ENCODE measurements around the gene TJP1.
"Not testable (repeated sequence)": the region's sequence is repeated elsewhere in the genome, so short reads cannot be mapped to it uniquely, and the experiment has no call there.

The TJP1 gene

DNA sequence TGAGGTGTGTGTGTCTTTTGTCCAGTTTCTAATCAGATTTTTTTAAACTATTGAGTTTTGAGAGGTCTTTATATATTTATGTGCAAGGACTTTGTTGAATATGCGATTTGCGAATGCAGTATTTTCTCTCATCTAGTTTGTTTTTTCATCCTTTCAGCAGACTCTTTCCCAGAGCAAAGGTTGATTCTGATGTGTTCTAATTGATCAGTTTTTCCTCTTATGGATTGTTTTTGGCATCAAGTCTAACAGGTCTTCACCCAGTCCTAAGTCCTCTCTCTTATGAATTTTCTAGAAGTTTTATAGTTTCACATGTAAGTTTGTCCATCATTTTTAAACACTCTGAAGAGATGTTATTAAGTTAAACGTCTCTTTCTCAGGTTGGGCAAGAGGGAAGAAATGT is 17.8 kb upstream of the TJP1 start:
- no peak for DNase-seq (ENCODE audit: low read depth in 1 of 2, low spot score in 1 of 2)

DNA sequence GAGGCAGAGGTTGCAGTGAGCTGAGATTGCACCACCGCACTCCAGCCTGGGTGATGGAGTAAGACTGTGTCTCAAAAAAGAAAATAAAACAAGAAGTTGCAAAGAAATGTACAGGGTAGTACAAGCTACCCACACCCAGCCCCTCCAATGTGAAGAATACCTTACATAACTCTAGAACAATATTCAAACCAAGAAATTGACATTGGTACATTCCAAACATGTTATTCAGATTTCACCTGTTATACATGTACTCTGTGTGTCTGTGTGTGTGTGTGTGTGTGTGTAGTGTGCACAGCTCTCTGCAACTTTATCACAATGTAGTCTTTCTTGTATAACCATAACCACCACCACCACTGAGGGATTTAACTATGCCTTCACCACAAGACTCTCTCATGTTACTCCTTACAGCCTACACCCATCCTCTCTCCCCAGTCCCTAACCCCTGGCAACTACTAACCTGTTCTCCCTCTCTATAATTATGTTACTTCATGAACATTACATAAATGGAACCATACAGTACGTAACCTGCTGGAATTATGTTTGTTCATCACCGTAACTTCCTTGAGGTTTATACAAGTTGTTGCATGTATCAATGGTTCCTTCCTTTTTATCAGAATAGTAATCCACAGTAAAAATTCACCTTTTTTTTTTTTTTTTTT is 16.2 kb upstream of the TJP1 start:
- DNase-seq (ENCODE audit: low read depth in 1 of 2, low spot score in 1 of 2), result no peak

DNA sequence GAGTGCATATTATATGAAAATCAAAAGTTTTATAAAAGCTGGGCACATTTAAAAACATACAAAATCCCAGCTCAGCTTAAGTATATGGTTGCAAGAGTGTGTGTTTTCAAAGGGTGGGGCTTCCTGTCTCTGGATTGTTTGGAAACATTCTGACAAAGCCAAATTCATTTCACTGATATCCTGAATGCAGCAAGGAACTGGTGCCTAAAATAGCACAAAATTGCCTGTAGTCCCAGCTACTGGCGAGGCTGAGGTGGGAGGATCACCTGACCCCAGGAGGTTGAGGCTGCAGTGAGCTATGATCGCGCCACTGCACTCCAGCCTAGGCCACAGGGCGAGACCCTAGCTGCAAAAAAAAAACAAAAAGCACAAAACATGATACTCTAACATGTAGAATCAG is 13.0 kb upstream of the TJP1 start:
- no peak for DNase-seq (ENCODE audit: low read depth in 1 of 2, low spot score in 1 of 2)

DNA sequence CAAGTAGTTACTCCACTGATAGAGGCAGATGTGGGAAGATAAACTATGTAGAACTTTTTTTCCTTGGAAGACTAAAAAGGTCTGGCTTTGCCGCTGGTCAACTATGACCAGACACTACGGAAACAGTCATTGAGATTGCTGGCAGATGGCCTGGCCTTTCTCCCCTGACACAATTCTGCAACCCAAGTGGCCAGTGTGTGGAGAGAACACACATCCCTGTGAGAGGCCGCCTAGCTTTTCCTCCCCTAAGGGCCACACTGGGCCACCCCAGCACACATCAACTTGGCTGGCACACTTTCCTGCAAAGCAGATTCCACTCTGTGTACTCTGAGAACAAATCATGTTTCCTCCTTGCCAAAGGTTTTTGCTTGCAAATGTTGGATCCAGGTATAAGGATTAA is 10.4 kb upstream of the TJP1 start:
- DNase-seq (ENCODE audit: low read depth in 1 of 2, low spot score in 1 of 2), result no peak

DNA sequence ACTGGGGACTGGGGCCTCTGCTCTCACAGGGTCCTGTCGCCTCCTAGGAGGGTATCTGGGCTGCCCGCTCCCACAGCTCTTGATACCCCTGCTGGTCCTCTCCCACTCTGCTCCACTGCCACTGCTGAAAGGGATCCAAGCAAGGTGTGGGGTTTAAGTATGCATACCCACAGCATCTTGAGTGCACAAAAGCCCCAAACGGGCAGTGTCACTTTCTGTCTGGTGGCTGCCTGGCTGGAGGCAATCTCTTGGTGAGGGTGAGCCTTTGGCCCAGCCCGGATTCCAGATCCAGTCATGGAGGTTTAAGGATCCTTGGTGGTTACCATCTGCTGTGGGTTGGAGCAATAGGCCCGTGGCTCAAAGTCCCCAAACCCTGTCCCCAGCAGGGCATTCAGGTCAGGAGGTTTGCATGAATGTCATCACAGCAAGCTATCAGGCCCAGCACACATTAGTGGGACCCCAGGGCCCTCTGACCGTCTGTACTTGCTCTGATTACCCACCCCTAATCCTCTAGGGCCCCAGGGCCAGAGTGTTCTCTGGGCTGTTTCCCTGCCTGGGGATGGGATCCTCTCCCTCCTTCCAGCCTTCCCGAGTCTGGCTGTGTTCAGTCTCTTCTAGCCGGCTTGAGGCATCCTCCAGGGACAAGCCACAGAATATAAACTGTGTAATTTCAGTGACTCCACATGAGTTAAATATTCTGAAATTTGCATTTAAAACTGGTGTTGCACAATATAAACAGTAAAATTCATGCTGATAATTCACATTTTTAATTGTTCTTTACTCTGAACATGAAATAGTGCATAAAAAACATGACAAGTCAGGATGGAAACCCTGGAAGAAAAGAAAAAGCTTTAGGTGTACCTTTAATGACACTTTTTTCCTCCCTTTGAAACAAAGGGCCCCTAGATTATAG is 4.9 kb upstream of the TJP1 start:
- no peak for DNase-seq (ENCODE audit: low read depth in 1 of 2, low spot score in 1 of 2)

DNA sequence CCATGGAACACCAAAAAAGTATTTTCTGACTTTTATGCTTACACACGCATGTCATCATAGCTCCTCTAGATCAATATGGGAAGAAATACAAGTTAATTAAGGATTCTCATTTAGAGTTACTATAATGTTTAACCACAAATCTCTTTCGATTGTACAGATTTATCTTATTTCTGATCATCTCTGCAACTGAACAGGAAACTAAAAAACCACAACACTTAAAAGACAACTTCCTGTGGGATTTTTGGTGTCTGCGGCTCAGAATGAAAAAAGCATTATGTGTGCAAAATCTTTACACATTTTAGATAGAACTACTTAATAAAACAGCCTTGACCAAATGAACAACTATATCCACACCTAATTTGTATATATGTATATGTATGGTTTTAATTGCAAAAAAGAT is 3.0 kb upstream of the TJP1 start:
- DNase-seq (ENCODE audit: low read depth in 1 of 2, low spot score in 1 of 2), result no peak

DNA sequence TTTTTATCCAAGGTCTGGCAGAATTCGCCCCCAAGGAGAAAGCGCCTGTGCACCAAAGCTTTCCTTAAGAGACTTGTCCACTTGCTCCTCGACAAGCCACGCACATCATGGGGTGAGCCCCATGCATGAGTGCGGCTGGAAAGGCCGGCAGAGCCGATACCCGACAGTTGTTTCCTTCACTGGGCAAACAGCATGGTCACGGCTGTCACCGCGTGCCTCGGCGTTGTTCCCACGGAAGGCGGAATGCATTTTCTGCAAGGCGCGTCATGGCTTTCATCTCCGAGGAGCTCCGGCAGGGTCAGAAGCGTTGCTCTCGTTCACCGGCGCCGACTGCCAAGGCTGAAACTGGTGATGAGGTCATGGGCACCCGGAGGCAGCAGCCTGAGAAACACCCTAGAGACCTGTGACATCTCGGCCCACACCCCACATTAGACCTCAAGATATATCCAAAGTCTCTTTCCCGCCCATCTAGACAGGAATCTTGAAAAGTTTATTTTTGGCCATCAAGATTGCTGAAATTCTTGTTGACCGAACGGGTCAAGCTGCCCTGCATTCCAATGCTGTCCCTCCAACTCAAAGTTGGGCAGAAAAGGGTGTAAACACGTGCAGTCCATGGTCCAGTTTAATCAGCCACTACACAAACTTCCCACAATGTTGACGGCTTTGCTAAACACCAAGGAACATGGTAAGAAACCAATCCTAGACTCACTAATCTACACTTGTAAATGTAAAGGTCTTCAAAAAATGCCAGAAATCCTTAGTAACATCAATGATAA is 604 bp upstream of the TJP1 start:
- no peak for DNase-seq (ENCODE audit: low read depth in 1 of 2, low spot score in 1 of 2)

DNA sequence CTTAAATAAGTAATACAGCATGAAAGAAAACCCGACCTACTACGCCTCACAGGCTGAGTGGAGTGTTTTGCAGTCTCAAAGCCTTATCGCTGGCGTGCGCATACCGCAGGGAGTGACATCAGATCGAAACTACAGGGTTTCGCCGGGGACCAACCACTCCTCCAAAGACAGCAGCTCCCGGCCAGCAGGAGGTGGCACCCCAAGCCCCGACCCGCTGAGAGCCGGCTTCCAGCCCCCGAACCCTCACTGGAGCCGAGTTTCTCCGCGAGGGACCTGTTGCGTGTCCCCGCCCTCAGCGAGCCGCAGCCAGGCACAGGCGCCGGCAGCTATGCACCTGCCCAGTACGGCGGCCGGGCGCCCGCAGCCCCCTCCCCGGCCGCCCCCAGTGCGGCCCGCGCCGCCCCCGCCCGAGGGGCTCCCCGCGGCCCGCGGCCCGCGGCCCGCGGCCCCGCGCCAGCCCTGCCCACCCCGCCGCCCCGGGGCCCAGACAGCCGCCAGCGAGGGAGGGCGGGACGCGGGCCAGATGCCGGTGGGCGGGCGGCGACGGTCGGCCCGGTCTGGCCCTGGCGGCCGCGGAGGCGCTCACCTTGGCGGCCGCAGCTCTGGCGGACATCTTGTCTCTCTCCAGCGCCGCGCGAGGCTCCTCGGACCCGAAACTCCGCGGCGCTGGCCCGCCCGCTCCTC is 710 bp downstream of the TJP1 start:
- no peak for DNase-seq (ENCODE audit: low read depth in 1 of 2, low spot score in 1 of 2)

DNA sequence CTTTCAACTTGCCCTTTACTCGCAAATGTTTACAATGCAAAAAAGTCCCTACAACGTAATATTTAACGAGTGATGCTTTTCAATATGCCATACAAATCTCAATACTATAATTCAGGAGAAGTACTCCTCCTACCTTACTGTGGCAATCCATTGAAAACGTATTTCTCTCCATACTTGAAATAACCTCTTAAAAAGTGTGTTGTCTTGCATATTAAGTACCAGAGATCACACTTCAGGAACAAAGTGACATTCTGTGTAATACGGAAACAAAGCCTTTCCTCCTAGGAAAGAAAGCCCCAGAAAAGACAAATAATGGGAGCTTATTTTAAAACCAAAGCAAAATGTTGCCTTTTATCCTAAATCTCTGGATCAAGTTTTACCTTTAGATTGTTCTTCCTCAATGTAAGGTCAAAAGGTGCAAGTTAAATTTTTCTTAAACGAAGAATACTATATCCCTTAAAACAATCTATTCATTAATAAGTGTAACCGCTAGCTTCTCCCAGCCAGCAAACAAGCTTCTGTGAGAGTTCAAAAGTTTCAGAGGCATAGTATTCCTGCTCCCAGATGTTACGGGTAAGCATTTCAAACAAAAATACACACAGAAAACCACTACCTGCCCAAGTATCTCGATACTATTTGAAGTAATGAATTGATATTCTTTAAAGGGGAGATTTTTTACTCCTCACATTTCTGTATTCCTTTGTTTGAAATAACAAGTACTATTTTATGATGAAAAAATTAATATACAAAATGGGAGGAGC is 1.7 kb downstream of the TJP1 start:
- no peak for DNase-seq (ENCODE audit: low read depth in 1 of 2, low spot score in 1 of 2)

DNA sequence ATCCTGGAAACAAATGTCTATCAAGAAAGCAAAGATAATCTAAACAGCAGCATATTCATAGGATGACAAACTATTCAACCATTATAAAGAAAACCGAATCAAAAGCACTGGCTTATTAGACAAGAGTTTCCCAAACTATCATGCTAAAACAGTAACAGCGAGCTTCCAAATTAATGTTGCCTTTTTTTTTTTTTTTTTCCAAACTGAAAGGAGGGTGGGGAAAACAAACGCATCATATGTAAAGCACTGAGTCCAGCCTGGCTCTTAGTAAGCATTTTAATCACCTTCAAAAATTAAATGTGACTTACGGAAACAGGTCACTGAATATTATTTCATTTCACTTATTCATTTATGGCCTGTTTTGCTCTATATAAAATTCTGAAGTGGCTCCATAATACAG is 2.3 kb downstream of the TJP1 start:
- no peak for DNase-seq (ENCODE audit: low read depth in 1 of 2, low spot score in 1 of 2)

DNA sequence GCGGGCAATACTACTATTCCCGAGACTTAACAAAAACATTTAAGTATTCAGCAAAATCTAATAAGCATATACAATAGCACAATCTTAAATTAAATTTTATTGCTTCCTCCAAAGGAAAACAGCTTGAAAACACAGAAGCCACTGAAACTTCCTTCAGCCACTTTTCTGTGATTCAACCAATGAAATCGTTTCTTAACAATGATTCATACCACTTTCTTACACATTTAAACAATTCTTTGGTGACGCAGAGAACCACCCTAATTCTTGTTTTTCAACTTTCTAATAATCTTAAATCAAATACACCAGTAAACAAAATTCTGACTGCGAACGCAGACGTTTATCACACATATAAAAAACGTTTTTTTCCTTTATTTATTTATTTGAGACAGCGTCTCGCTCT is 4.1 kb downstream of the TJP1 start:
- DNase-seq (ENCODE audit: low read depth in 1 of 2, low spot score in 1 of 2), result no peak

DNA sequence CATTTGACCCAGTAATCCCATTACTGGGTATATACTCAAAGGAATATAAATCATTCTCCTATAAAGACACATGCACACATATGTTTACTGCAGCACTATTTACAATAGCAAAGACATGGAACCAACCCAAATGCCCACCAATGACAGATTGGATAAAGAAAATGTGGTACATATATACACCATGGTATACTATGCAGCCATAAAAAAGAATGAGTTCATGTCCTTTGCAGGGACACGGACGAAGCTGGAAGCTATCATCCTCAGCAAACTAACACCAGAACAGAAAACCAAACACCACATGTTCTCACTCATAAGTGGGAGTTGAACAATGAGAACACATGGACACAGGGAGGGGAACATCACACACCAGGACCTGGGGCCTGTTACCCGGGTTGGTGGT is 4.8 kb downstream of the TJP1 start:
- DNase-seq (ENCODE audit: low read depth in 1 of 2, low spot score in 1 of 2), result not testable (repeated sequence)

DNA sequence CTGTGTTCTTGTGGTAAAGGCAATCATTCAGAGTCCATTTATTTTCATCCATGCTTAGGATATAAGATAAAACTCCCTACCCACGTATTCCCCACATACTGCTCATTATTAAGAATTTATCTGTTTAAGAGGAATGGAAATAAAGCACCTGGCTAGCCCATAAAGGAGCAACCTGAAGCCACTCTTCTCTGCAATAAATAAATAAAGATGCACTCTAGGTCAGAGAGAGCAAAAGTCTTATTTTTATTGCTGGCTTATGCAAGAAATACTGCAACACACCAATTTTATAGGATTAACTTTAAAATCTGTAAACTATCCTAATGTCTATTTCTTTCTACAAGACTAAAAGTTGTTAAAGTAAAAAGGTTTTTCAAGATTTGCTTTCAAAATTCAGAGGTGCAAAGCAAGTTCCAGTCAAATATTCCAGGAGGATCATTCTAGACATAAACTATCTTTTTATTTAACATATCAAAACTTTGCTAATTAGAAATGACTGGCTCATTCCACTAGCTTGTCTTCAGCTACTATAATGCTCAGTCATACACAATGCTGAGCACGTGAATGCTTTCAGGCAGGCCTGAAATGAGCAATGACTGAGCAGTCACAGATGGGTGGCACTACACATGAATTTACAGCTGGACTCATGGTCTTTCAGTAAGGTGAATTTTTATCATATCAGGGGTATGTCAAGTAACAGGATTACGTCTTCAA is 7.1 kb downstream of the TJP1 start:
- DNase-seq (ENCODE audit: low read depth in 1 of 2, low spot score in 1 of 2), result no peak

DNA sequence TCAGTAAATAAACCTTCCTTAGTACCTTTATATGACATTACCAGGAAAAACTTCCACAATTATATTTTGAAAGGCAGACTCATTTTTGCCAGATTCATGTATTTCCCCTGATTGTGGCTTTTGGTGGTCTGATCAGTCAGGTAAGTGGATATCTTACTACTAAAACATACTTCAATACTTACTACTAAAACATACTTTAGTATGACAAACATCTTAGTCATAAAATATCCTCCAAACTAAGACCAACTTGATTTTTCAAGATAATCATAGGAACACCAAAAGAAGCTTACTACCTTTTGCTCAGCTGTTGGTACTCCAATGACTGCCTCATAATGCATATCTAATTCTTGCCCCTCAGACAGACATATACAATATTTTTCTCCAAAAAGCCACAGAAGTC is 9.3 kb downstream of the TJP1 start:
- no peak for DNase-seq (ENCODE audit: low read depth in 1 of 2, low spot score in 1 of 2)

DNA sequence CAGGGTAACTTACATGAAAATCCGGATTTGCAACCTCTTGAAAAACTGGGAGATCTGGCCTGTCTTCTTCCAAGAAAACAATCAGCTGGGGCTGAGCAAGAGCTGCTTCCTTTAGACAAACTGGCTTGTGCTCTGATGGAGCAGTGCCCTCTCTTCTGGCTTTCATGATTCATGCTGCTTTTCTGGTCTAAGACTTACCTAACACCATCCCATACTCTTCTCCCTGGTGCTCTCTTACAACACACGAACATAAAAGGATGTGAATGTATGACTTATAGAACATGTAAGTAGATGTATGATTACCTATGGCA is 9.9 kb downstream of the TJP1 start:
- DNase-seq (ENCODE audit: low read depth in 1 of 2, low spot score in 1 of 2), result no peak

DNA sequence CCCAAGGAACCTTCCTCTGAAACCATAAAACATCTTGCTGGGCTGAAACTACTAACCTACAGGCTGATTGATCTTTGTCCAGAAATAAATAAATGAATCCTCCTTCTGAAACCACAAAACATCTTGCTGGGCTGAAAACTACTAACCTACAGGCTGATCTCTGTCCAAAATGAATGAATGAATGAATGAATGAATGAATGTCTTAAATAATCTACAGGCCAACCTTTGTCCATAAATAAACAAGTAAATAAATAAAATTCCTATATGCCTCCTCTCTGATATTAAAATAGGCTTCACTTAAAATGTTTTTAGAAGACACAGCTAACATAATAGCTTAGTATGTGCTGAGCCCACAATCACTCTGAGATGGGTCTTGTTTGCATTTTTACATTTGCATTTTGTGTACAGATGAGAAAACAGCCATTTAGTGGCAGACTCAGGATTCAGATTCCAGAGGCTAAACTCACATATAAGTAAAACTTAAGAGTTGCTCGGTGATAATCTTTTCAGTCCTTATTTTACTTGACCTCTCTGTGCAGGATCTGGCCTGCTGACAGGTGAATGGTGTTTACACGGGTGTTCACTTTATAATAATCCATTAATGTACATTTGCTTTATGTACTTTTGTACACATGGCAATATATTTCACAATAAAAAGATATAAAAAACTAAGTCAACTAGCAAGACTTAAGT is 10.4 kb downstream of the TJP1 start:
- DNase-seq (ENCODE audit: low read depth in 1 of 2, low spot score in 1 of 2), result no peak

DNA sequence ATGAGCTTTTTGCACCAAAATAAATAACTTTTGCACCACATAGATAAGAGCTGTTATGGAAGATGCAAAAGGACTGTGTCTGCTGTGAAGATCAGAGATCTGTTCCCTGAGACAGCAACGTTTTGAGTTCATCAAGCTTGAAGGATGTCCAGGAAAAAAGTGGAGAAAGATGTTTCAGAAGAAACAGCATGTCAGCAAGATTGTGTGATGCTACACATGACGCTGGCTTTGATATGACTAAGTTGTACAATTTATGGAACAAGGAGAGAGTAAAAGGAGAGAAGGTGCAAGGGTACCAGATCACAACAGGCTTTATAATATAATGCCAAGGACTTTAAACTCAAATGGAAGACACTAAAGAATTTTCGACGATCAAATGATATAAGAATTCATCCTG is 16.6 kb downstream of the TJP1 start:
- DNase-seq (ENCODE audit: low read depth in 1 of 2, low spot score in 1 of 2), result no peak

DNA sequence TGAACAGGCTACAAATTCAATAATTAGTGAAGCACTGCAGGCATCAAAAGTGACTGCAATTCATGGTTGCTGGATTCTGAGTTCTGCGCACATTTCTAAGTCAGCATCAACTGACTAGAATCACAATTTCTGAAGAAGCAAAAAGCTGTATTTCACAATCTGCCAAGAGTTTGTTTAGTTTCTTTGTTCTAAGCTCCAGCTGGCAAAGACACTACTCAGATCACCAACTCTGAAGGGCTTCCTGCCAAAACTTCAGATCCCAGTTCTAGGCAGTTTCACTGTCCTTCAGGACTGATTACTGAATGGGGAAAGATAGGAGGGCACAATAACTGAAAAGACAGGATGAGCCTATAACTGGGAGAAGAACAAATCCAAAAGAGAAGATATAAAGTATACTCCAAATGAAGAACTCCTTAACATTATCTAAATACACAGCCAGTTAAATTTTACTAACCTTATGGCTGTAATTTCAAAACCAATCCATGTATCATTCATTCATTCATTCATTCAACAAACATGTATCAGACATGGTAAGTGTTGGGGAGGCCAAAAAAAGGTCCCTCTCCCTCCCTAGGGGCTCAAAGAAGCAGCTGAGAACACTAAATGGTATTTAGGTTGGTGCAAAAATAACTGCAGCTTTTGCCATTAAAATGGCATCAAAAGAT is 17.1 kb downstream of the TJP1 start:
- no peak for DNase-seq (ENCODE audit: low read depth in 1 of 2, low spot score in 1 of 2)

DNA sequence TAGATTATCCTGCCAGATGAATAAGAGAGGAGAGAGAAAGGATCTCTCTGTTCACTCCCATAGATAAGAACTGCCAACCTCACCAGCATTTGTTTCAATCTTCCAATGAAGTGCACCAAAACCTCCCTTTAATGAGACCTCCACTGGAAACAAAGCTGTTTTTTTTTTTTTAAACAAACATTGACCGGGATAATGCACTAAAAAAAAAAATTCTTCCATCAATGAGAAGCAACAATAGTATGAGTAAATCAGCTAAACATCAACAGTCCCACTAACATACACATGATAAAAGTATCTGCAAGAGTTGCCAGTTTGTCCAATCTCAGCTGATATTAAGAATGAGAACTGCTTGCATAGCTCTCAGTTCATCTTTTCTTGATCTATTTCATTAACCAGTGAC is 19.9 kb downstream of the TJP1 start:
- DNase-seq (ENCODE audit: low read depth in 1 of 2, low spot score in 1 of 2), result no peak

All from activated CD4-positive, alpha-beta T cell treated with anti-CD3 and anti-CD28 coated beads, Interleukin-2, amount 50 U/mL, for 24 hours (primary cell).